HG03025 (cell line): ENCODE results near the gene C20orf141.
"Not testable (repeated sequence)": the region's sequence is repeated elsewhere in the genome, so short reads cannot be mapped to it uniquely, and the experiment has no call there.

Experiments
- ATAC-seq: cut with Tn5 transposase; IDR thresholded peaks from one replicate; pipeline ENCODE4 v1.9.1; 2021; ENCODE audit warnings: mild to moderate bottlenecking, moderate library complexity; ENCODE audit not compliant: unreplicated experiment, low FRiP score

Gene C20orf141

DNA sequence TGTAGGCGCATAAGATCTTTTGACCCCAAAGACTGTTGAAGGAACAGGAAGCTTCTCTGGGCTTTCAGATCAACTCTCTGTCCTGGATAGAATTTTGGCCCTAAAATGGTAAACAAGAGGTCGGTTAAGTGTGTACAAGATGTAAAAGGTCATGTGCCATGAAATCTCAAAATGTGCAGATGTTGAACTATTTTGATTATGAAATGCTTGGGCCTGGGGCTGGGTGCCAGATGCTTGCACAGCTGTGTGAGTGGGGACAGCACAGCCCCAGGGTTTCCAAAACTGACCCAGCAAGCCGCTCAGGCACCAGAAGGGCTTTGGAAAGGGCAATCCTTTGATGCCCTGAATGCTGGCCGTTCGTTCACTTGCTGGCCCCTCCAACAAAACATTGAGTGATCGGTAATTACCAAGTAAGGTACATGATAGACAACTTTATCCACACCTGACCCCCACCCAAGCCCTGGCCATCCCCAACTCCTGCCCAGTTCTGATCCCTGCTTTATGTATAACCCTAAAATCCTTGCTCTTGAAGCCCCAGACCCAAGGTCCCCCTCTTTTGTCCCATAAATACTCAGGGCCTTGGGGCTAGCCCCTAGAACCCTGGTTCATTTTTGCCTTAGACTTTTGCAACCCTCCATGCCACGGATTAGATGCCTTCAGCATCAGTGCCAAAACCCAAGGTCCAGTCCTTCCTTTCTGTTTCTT is 3.3 kb downstream of the C20orf141 start:
- ATAC-seq: no peak

DNA sequence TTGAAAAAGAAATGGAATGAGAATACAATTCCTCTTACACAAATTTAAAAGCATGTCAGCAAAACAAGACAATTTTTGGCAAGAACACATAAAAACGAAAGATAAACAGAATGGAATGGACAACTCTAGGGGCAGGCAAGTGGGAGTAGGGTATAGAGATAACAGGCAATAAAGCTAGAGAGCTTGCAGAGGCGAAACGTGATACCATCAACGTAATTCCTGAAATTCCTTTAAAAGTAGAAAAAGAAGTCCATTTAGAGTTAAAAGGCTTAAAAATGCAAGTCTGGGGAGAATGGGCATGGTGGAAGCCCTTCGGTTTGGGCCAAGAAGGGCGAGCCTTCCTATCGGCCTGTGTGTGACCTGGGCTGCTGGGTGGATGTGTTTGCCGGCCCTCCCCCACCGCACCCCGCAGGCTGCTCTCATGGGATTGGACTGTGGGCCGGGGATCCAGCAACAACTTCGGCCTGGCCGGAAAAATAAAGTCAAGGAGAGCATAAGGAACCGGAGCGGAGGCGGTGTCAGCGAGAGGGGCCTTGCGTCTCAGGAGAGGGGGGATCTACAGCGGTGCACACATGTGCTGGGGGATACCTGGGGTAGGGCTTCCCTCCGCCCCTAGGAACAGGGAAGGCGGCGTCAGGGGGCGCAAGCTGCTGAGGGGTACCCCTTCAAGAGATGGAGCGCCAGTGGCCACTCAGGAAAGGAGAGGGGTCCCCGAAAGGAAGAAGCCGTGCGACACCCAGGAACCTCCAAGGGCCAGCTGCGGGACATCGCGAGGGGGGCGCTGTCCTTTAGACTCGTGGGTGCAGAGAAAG is 5.5 kb downstream of the C20orf141 start:
- no peak for ATAC-seq

DNA sequence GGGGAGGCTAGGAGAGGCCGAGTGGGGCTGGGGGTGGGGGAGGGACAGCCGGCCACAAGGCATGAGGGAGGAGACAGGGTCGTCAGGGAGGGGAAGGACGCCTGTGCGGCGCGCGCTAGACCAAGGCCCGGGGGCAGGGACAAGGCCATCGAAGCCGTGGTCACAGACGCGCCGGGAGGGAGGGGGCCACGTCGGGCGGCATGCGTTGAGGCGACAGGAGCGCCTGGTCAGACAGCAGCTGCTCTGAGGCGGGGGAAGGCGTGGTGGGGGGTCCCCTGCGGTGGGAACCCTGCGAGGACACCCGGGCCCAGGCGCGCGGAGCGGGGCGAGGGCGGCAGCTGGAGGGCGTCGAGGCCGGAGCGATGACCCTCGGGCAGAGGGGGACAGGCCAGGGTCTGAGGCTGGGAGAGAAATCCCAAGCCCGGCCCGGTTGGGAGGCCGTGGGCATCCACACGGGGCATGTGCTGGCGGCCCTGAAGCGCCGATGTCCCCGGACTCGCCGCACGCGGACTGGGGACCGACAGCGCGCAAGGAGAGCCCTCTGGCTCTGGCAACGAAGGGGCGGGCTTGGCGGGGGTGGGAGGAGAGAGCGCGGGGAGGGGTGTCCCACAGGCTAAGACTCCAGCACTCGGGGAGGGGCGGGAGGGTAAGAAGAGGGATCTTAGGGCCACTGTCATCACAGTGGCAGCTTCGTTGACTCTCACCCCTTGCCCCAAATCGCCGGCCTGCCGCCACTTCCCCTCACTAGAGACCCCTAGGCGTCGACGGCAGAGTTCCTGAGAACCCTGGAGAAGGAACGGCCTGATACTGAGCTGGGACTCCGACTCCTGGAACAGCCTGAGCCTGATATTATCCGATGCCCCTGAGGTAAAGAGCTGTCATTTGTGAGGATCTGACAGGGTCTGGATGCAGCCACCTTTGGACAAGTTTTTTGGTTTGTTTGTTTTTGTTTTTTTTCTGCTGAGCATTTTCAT is 6.4 kb downstream of the C20orf141 start:
- no peak for ATAC-seq

DNA sequence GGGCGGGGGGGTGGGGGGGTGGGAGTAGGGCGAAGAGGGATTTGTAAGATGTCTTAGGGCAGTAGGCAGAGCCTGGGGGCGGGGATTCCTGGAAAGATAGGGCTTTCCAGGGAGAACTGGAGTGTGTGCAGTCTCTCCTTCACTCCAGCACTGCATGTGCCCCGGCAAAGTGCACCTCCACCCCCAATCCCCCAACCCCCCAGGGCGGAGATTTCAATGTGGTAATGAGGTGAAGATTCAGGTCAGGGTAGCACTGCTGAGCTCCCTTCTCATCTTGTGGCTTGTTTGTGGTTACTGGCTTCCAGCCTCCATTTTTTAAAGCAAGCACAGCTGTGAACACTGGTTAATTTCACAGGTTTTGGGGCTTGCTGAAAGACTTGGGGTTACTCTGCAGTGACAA is 7.3 kb downstream of the C20orf141 start:
- no peak for ATAC-seq

DNA sequence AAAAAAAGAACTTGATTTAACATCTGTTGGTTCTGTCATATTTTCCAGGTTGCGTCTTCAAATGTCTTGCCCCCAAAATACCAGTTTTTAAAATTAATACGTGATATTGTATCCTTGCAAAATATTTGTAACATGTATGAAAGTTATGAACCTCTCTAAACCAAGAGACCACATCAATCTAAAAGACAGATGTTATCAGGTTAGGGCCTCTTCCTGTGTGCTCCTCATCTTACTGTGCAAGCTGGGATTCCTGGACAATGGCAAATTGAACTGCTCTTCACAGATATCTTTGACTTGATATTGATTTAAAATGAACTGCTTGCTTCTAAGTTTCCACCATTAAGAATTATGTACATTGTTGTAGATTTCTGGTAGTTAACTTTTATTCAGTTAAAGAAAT is 11.0 kb downstream of the C20orf141 start:
- no peak for ATAC-seq

DNA sequence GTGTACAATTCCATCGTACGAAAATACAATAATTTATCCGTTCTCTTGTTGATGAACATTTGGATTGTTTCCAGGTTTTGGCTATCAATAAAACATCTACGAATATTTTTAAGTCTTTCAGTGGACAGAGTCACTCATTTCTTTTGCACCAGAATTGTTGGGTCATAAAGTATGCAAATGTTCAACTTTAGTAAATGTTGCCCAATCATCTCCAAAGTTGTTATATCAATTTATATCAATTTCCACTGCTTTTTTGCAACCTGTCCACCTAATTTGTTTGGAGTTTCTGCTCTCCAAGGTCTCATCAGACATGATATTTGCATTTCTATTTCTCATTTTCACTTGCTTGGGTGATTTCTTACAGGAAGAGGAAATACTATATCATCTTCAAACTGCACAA is 11.9 kb downstream of the C20orf141 start:
- ATAC-seq: no peak

DNA sequence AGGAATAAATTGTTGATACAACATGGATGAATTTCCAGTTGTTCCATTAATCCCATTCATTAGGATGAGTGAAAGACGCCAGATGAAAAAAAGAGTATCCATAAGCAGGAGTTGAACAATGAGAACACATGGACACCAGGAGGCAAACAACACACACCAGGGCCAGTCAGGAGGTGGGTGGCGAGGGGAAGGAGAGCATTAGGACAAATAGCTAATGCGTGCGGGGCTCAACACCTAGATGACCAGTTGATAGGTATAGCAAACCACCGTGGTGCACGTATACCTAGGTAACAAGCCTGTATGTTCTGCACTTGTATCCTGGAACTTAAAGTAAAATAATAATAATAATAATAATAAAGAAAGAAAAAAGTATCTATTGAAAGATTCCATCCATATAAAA is 14.6 kb downstream of the C20orf141 start:
- no peak for ATAC-seq

DNA sequence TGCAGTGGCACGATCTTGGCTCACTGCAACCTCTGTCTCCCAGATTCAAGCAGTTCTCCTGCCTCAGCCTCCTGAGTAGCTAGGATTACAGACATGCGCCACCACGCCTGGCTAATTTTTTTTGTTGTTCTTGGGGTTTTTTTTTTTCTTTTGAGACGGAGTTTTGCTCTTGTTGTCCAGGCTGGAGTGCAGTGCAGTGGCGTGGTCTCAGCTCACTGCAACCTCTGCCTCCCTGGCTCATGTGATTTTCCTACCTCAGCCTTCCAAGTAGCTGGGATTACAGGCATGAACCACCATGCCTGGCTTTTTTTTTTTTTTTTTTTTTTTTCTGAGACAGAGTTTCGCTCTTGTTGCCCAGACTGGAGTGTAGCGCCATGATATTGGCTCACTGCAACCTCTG is 16.4 kb downstream of the C20orf141 start:
- ATAC-seq: not testable (repeated sequence)

DNA sequence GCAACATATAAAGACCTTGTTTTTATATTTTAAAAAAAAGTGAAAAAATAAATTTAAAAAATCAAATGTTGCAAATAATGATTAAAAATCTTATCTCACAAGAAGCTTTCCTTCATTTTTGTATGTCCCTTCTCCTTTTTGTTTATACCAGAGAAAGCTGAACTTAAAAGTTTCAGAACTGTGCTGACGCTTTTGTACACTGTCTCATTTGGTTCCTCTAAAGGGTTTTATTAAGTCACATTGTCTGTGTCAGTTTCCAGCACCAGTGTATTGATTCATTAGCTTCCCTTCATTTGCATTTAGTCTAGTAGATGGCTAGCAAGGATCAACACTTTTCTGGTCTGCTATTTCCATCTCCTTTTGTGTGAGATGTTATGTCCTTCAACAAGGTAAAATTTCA is 19.0 kb downstream of the C20orf141 start:
- ATAC-seq: no peak

DNA sequence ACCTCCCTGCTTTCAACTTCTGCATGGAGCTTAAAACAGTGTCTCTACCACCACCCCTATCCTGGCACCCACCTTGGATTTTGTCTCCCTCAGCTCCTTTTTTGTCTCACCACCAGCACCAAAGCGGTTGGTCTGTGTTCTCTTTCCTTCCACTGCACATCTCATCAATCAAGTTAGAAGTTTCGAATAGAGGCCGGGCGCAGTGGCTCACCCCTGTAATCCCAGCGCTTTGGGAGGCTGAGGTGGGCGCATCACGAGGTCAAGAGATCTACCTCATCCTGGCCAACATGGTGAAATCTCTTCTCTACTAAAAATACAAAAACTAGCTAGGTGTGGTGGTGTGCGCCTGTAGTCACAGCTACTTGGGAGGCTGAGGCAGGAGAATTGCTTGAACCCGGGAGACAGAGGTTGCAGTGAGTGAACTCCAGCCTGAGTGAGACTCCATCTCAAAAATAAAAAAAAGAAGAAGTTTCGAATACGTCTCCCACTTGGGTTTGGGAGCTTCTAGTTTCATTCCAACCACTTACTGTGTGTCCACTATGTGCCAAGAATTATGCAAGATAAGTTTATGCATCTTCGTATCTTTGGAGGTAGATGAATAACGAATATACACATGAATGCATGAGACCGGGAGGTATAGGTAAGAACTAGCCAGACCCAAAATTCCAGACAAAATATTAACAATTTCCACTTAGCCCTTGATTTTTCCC is 19.8 kb downstream of the C20orf141 start:
- ATAC-seq: no peak

DNA sequence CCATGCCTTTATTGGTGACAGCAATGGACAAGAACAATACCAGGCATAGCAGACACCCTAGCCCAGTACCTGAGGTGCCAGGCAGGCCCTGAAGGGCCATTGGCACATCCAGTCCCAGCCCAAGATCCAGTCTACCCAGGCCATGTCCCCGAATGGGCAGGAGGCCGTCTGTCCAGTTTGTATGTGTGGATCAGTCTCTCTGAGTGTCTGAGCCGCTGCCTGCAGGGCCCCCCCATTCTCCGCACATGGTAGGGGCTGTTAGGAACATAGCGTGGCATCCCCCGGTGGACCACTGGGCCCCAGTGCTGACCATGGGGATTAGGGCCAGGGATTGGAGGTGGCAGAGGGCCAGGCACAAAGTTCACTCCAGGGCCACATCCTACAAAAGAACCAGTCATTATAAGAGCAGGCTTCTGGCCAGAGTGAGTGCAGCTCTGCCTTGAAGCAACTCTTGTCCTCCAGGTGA is 20.6 kb downstream of the C20orf141 start:
- no peak for ATAC-seq

DNA sequence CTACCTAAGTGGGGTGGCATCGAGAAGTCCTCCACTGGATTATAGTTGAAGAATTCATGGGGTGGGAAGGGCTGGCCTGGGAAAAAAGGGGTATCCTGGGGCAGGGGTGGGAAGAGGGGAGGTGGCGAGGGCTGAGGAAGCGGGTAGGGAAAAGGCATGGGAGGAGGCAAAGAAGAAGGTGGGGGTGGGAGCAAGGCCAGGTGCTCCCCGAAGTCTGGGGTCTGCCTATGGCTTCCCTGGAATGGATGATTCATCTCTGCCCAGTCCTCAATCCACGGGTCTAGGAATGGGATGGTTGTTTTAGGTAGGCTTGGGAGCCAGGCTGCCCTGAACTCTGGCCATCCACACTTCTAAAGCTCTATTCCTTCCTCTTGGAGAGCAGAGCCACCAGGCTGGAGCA is 21.2 kb downstream of the C20orf141 start:
- no peak for ATAC-seq

DNA sequence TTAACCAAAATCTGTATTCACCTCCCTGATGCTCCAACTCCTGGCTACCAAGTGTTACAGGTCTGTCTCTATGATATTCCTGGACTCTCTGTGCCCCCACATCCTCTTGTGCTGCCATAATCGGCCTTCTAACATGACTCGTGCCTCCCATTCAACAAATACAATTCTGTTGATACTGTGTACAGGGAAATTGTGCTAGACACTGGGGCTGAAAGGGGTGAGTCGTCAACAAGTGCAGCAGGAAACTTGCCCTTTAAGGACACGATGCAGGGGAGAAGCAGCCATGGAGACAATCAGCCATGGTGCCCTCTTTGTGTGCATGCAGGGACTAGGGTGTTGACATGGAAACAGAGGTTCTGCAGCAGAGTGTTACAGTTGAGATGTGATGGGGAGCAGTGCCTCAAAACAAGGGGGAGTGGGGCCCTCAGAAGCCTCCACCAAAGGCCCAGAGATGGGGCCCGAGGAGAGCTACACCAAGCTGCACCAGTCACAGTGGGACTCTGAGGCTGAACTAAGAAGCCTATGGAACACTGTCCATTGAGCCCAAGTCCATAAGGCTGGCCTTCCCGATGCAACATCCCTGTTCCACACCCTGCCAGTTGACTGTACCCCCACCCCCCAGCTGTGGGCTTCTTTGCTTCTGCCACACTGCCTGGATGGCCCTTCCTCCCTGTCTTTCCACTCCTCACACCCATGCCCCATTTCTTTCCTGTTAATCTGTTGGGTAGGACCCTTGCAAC is 22.6 kb downstream of the C20orf141 start:
- ATAC-seq: no peak

DNA sequence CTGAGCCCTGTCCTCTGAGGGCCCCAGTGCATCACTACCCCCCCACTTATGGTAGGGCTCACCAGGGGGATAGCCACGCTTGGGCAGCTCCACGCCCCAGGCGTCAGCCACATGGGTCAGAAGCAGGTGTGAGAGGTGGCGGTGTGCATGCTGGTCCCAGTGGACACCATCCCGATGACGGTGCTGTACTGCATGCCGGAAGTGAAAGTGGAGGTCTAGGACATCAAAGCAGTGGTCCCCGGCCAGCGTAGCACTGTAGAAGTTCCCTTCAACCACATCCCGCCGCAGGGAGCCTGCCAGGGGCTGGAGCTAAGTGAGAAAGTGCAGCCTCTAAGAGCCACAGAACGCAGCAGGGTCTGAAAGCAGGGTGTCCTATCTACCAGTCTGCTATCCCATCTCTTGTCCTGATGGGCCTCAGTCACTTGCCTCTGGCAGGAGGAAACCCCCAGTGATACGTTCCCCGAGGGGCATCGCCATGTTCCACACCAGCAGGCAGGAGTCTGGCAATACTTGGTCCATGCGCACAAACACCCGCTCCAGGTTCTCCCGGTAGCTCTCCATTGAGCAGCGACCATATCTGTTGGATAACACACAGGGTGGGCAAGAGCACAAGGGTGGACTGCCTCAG is 23.5 kb downstream of the C20orf141 start:
- no peak for ATAC-seq

DNA sequence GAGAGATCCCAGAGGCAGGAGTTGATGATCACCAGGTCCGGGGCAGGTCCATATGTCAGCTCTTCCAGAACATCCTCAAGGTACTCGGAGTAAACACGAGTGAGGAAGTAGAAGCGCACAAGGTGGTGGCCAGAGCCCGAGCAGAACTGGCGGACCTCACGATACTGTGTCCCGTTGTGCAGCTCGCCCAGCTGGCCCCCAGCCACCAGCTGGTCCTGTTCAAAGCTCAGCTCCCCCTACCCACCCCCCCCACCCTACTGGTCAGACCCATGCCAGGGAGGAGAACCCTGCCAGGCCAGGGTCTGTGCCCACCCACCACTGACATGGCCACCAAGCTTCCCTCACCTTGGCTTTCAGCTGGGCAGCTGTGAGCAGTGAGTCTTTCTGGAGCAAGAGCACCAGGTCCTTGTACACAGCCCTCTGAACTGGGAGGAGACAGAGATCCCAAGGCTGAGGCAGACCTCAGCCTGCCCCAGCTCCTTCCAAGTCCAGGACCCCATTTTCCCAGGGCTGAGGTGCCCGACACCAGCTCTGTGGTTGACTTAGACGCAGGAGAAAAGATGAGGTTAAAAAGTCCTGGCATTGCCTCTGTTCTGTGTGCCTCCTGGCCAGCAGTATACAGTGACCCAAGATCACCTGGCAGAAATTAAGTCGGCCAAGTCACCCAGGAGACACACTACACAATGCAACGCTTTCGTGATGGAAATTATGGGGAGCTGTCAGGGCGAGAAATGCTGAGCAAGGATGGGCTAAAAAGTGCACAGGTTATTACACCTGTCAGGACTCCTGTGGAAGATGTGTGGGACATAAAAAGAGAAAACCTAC is 24.3 kb downstream of the C20orf141 start:
- no peak for ATAC-seq

DNA sequence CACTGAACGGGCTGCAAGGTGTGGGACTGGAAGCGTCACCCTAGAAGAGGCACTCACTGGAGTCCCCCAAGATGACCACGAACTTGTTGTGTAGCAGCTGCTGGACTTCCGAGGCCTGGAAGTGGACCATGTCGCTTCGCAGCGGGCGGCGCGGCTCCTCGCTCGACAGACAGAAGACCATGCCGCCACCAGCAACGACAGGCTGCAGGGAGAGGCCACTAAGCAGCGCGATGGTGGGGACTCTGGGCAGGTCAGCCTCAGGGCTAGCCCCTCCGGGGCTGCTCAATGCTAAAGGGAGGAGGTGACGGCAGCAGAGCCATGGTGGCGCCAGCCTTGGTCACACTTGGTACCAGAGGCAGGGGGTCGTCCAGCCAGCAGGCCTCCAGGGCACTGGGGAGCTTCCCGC is 24.9 kb downstream of the C20orf141 start:
- no peak for ATAC-seq

DNA sequence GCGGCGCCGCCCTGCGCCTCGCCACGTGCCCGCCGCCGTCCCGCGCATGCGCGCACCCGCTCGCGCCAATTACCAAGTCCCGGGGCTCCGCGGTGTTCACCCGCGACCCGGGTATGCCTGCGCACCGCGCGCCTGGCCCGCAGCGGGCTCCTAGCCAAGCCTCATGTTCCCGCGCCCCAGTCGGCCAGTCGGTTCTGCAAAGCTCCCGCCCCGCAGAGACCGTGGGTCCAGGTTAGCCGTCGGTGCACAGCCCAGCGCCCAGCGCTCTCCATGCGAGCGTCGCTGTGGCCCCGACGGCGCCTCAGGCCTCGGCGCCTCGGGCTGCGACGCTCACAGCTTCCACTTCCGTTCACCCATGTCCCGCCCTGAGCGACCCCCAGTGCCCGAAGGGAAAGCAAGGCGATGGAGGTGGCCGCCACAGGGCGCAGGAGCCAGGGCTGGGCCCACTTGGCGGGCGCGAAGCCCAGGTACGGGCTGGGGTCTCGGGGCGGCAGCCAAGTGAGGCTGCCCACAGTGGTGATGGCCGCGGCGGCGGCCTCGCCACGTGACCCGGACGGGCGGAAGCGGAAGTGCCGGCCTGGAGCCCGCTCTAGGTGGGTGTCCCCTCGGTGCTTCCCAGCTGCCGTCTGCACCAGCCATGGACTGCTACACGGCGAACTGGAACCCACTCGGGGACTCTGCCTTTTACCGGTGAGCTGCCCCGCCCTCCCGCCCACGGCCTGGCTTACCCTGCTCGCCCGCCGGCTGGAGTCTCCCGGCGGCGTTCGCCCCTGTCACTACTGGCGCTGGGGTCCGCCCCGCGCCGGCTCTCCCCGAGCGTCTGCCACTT is 25.6 kb downstream of the C20orf141 start, which contains the start of the genes PCED1A and VPS16:
Gene PCED1A (minus strand): TSS at position 518 of the 829 bp plus-strand sequence. CDS start 743 bp downstream, outside the sequence.
Gene VPS16 (plus strand): TSS at position 608 of the 829 bp plus-strand sequence. CDS start 30 bp downstream, at position 638.
- peak; percentile 94 for ATAC-seq
